ENCODE data around the gene SLC22A2. TPM values are rescaled to one million over a fixed set of nuclear protein-coding genes. Genes with fewer than 3 reads are reported as not detected.
A peak's percentile ranks its signal among the peaks of the same experiment; 100 is the strongest.

The SLC22A2 gene
- total and polyA plus RNA-seq, 8 donors = 0.04 to 0.23 (median 0.07) TPM; not detected in 2

GRCh38 chr6:160300076-160300695, 41.6 kb upstream of the SLC22A2 start:
- no peak for TF ChIP-seq CTCF (IDR thresholded peaks at IDR 0.05)
- DNase-seq = peak in 1 of 4 donors; percentile 73
- H3K36me3 ChIP-seq = no peaks in the 10 kb centered on the region
- ATAC-seq = no peak
- H3K4me1 ChIP-seq = no peaks in the 10 kb centered on the region
- no peak overlapping the region for H3K4me3 ChIP-seq
- H3K27ac ChIP-seq = no peak overlapping the region
- H3K27me3 ChIP-seq = no peaks in the 10 kb centered on the region
- intact Hi-C loops (cut with DNase I) = no loop called here
- H3K9me3 ChIP-seq = peaks cover 0 to 1% of the 10 kb centered on the region in 2 donors

- H3K27ac ChIP-seq = no peak overlapping the region
- H3K9me3 ChIP-seq = peaks cover 0 to 1% of the 10 kb centered on the region in 2 donors
- intact Hi-C loops (cut with DNase I) = no loop called here
- H3K36me3 ChIP-seq = no peaks in the 10 kb centered on the region
- ATAC-seq (no peak), DNase-seq (no peak)
- no peak overlapping the region for H3K4me3 ChIP-seq
- no peaks in the 10 kb centered on the region for H3K4me1 ChIP-seq
- no peak for TF ChIP-seq CTCF (IDR thresholded peaks at IDR 0.05)
- no peaks in the 10 kb centered on the region for H3K27me3 ChIP-seq
These were observed 40.9 kb upstream of the SLC22A2 start for GRCh38 chr6:160299559-160299958.

- Histone ChIP-seq H3K36me3 (no peaks in the 10 kb centered on the region), H3K9me3 (no peaks in the 10 kb centered on the region), H3K4me3 (no peak overlapping the region), H3K4me1 (no peaks in the 10 kb centered on the region), H3K27me3 (no peaks in the 10 kb centered on the region), H3K27ac (no peak overlapping the region)
- intact Hi-C loops (cut with DNase I) = no loop called here
- ATAC-seq (no peak), DNase-seq (no peak)
- TF ChIP-seq CTCF (IDR thresholded peaks at IDR 0.05) = no peak
These were observed 39.5 kb upstream of the SLC22A2 start for GRCh38 chr6:160298121-160298520.

- DNase-seq = no peak
- no peak for ATAC-seq
- intact Hi-C loops (cut with DNase I) = no loop called here
- no peak overlapping the region for H3K4me3 ChIP-seq
- no peaks in the 10 kb centered on the region for H3K27me3 ChIP-seq
- H3K36me3 ChIP-seq = no peaks in the 10 kb centered on the region
- no peak overlapping the region for H3K27ac ChIP-seq
- no peaks in the 10 kb centered on the region for H3K9me3 ChIP-seq
- TF ChIP-seq CTCF (IDR thresholded peaks at IDR 0.05) = no peak
- H3K4me1 ChIP-seq = no peaks in the 10 kb centered on the region
These were observed 38.7 kb upstream of the SLC22A2 start for GRCh38 chr6:160297310-160297709.

GRCh38 chr6:160293844-160294243, 35.2 kb upstream of the SLC22A2 start:
- DNase-seq (peak in 2 of 4 donors; percentile 7 to 41), ATAC-seq (peak; percentile 77)
- Histone ChIP-seq H3K4me1 (no peaks in the 10 kb centered on the region), H3K9me3 (no peaks in the 10 kb centered on the region), H3K4me3 (no peak overlapping the region), H3K27me3 (no peaks in the 10 kb centered on the region), H3K36me3 (no peaks in the 10 kb centered on the region), H3K27ac (no peak overlapping the region)
- no peak for TF ChIP-seq CTCF (IDR thresholded peaks at IDR 0.05)
- intact Hi-C loops (cut with DNase I) = no loop called here

Measured in left lung (tissue), 10 donors.